ENCODE measurements around the gene PTPRS.
"Not testable (repeated sequence)": the region's sequence is repeated elsewhere in the genome, so short reads cannot be mapped to it uniquely, and the experiment has no call there.

Gene PTPRS

GRCh38 chr19:5340637-5341447, at the start of gene PTPRS:
Gene PTPRS, minus strand, starts transcription at chr19:5340812. Its CDS starts 54,672 bp downstream, at chr19:5286140.
- DNase-seq, result peak; percentile 87

GRCh38 chr19:5389353-5389752, 48.7 kb upstream of the PTPRS start:
- DNase-seq, result no peak

GRCh38 chr19:5387472-5387871, 46.9 kb upstream of the PTPRS start:
- no peak for DNase-seq

DNA sequence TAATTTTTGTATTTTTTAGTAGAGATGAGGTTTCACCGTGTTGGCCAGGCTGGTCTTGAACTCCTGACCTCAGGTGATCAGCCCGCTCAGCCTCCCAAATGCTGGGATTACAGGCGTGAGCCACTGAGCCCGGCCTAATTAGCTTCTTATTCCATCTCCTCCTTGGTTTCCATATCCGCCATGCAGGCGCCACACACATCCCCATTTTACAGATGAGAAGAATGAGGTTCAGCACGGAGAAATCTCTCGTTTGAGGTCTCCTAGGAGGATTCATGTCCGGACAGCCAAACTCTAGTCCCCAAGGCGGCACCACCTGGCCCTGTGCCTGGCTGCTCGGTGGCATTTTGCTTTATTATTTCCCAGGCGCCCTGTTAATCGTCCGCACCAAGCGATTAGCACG, 46.2 kb upstream of the PTPRS start:
- DNase-seq, result no peak

DNA sequence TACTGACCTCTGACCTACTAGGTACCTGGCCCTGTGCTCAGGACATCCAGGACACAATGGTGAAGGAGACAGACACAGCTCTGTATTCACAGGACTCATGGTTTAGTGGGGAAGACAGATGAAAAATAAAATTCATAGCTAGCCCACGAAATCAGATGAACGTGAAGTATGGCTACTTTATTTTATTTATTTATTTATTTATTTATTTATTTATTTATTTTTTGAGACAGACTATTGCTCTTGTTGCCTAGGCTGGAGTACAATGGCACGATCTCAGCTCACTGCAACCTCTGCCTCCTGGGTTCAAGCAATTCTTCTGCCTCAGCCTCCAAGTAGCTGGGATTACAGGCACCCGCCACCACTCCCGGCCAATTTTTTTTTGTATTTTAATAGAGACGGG, 40.6 kb upstream of the PTPRS start:
- not testable (repeated sequence) for DNase-seq

DNA sequence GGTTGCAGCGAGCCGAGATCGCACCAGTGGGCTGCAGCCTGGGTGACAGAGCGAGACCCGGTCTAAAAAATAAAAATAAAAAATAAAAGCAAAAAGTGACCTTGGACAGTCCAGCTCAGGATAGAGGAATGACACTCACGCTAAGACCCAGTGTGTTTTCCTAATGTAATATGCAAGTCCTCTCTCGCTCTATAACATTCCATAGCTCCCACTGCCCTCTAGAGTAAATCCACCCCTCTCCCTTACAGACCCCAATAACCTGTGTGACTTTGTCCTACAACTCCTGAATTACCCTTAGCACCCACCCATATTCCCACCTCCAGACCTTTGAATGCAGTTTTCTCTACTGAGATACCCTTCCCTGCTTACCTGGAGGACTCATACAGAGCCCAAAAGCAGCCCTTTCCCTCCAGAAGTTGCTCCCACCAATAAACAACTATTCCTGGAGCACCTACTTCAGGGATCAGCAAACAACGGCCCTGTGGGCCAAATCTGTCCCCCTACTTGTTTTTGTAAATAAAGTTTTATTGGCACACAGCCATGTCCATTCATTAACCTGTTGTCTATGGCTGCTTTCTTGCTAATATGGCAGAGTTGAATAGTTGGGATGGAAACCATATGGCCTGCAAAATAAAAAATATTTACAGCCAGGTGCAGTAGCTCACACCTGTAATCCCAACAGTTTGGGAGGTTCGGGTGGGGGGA, 39.8 kb upstream of the PTPRS start:
- no peak for DNase-seq

DNA sequence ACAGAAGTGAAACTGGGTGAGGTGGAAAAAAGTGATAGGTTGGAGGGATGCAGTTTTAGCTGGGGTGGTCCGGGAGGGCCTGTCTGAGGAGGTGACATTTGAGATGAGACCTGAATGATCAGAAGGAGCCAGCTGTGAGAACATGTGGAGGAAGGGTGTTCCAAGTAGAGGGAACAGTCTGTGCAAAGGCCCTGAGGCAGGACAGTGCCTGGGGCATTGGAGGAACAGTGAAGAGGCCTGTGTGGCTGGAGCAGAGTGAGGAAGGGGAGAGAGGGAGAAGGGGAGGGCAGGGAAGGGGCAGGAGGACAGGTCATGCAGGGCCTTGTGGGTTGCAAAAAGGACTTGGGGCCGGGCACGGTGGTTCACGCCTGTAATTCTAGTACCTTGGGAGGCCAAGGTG, 36.3 kb upstream of the PTPRS start:
- DNase-seq, result no peak

DNA sequence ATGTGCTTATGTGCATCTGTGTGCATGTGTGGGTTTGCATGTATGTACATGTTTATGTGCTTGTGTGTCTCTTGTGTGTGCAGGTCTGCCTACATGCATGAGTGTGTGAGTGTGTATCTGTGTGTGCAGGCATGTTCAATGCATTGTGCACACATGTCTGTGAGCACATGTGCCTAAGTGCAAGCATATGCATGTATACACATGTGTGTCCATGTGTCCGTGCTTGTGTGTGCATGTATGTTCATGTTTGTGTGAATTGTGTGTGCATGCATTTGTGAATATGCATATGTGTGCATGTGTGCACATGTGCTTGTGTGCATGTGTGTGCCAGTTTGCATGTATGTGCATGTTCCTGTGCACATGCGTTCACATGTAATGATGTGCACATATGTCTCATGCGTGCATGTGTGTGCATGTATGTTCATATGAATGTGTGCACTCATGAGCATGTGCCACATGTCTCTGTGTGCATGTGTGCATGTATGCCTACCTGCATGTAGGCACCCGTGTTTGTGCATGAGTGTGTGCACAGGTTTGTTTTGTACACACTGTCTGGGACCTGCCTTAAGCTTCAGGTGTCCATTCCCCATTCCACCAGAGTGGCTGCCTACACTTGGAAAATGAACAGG, 32.1 kb upstream of the PTPRS start:
- DNase-seq, result no peak

DNA sequence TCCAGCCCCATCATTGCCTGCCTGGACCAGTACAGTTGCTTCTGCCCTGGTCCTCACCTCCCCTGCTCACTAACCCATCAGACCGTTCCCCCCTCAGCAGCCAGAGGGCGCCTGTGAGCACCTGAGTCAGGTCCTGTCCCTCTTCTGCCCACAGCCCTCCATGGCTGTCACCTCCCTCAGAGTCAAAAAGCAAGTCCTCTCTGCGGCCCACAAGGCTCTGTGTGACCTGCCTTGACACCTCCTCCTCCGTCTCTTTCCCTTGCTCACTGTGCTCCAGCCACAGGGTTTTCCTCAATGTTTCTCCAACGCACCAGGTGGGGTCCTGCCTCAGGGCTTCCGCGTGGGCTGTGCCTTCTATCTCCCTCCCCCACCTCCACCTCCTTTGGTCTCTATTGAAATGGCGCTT, 29.4 kb upstream of the PTPRS start:
- peak; percentile 45 for DNase-seq

- no peak for DNase-seq
Measured at GRCh38 chr19:5369304-5369703, 28.7 kb upstream of the PTPRS start.

GRCh38 chr19:5367530-5368133, 27.0 kb upstream of the PTPRS start:
- no peak for DNase-seq

DNA sequence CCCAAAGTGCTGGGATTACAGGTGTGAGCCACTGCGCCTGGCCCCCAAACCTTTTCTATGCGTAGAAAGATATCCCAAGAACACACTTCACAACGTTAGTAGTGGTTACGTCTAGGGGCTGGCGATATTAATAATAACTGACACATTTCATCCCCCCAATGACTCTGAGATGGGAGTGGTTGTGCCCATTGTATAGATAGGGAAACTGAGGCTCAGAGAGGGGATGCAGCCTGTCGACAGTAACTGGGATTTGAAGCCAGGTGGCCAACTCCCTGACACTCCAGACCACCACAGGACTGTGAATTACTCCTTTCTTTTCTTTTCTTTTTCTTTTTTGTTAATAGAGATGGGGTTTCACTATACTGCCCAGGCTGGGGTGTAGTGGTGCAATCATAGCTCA, 25.3 kb upstream of the PTPRS start:
- no peak for DNase-seq

GRCh38 chr19:5364674-5365073, 24.1 kb upstream of the PTPRS start:
- no peak for DNase-seq

DNA sequence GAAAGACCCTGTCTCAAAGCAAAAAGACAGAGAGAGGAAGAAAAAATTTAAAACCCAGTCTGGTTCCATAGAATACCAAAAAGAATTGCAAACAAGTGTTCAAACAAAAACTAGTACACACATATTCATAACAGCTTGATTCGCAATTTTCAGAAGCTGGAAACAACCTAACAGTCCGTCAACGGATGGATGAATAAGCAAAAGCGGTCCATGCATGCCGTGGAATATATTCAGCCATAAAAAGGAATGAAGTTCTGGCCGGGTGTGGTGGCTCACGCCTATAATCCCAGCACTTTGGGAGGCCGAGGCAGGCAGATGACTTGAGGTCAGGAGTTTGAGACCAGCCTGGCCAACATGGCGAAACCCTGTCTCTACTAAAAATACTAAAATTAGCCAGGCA, 21.2 kb upstream of the PTPRS start:
- DNase-seq, result not testable (repeated sequence)

GRCh38 chr19:5361407-5361806, 20.8 kb upstream of the PTPRS start:
- DNase-seq, result no peak

DNA sequence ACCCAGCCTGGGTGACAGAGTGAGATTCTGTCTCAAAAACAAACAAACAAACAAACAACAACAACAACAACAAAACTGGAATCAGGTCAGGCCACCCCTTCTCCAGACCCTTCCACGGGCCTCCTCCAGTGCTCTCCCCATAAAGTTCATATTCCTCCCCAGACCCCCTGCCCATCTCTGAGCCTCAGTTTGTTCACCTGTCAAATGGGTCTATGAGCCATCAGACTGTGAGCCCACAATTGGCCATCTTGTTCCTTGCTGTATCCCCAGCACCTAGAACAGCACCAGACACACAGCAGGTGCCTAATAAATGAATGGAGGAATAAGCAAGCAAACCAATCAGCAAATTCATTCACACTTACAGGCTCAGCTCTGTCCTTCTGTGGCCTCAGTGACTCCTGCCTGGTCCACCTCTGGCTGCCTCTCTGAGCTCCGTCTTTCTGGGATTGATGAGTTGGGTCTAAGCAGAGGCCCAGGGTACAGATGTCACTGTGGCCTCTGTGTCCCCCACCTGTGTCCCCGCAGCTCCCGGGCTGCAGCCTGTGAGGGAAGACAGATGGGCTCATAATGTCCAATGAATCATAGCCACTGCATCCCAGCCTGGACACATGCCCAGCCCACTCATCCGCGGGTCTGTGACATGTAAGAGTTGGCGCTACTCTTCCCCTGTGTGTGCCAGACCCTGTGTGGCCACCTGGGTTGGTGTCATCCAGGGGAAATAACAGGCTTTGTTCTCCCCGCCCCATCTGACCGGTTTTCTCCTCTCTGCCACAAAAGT, 19.6 kb upstream of the PTPRS start:
- DNase-seq, result no peak

DNA sequence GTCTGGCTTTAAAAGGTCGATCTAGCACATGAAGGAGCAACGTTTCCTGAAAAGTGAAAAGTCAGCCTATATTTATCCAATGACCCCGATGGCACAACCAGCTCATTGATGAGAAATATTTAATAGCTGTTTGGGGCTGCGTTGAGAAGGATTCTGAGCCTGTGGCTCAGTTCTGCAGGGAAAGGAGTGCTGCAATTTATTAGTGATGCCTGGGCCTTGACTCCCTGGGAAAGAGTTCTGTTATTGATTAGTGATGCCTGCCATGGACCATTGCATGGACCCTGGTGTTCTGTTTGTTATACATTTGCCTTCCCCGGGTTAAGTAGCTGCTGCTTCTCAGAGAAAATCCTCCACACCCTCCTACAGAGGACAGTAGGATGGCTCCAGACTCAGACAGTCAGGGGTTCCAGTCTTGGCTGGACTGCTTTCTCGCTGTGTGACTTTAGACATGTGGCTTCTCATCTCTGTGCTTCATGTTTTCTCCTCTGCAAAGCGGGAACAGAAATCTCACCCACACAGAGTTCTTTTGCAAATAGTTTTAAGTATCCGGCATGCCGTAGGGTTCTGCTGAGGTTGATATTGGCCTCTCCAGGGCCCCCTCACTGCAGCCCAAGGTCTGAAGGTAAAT, 17.7 kb upstream of the PTPRS start:
- DNase-seq, result no peak

DNA sequence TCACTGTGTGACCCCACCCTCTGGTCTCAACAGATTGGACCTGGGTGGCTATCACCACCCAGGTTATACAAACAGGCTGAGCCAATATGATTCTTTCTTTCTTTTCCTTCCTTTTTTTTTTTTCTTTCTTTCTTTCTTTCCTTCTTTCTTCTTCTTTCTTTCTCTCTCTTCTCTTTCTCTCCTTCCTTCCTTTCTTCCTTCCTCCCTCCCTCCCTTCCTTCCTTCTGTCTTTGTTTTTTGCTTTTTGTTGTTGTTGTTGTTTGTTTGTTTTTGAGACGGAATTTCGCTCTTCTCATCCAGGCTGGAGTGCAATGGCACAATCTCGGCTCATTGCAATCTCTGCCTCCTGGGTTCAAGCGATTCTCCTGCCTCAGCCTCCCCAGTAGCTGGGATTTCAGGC, 17.0 kb upstream of the PTPRS start:
- DNase-seq, result no peak

GRCh38 chr19:5356918-5357317, 16.3 kb upstream of the PTPRS start:
- DNase-seq, result no peak

DNA sequence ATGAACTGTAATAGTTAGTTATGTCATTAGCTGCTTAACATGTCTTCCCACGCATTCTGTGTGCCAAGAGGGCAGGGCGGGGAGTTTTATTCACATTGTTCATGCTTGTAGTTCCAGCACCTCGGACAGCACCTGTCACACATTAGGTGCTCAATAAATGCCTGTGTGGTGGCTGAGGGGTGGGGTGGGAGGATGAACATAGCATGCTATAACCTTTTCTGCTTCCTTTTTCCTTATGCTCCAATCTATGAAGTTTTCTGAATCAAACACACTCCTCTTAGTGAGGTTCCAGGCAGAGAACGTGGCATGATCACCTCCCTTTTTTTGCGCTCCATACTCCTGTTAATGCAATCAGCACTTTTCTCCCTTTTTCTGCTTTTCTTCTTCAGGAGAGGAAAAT, 15.8 kb upstream of the PTPRS start:
- no peak for DNase-seq

DNA sequence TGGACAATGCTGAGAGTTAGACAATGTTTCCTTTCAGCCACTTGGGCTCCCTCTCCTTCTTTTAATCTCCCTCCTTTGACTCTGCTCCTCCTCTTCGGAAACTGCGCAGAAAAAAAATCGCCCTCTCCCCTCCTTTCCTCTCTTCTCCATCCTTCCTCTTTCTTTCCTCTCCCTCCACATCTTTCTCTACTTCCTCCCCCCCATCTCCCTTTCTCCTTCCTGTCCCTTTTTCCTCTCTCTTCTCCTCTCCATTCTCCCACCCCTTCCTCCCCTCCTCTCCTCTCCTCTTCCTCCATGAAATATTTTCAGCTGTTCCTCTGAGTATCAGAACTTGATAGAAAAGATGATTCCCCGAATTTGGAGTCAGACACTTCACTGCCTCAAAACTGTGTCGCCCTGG, 15.1 kb upstream of the PTPRS start:
- DNase-seq, result no peak

DNA sequence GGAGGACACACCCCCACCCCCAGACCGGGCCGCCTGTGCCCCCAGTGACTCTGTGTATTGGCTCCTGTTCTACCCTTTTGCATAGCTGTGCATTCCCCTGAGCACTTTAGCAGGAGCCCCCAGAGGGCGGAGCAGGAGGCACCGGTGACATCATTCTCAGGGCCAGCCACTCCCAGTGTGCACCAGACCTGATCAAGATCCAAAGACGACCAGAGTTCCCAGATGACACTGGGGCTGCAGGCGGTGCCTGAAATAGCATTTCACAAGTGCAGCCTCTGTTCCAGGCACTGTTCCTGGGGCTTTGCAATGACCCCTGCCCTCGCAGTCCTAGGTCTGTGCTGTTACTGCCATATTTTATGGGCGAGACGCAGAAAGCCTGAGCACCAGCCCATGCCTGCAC, 14.5 kb upstream of the PTPRS start:
- no peak for DNase-seq

All from NCI-H69 (cell line).